Measurements from ENCODE around the gene ROR1.

- TF ChIP-seq EZH2 (IDR thresholded peaks at IDR 0.05) (no peak), POLR2AphosphoS5 (IDR thresholded peaks at IDR 0.05; ENCODE audit: borderline replicate concordance, low read depth, low read length) (no peak), FOXP2 (optimal IDR thresholded peaks at IDR 0.05; ENCODE audit: control extremely low read depth, extremely low read length, insufficient read depth) (no peak)
Measured at GRCh38 chr1:63976006-63976405, 202.2 kb downstream of the ROR1 start.

Measured in SK-N-MC (cell line).